H1 (cell line): ENCODE measurements around the gene MARCKS.

Experiments used
- ATF2 ChIP-seq: IDR thresholded peaks from 2 replicates; pipeline ENCODE4 v1.6.1; 2012; ENCODE audit warnings: low read length, inconsistent platforms
- CTCF ChIP-seq, 3 experiments: IDR thresholded peaks; 1 replicate in 2 of 3; 2 replicates in 1 of 3; pipeline versions ENCODE4 v1.5.1 to v1.6.1; 2011; ENCODE audit warnings: low read length in 3 of 3, mild to moderate bottlenecking in 3 of 3, inconsistent platforms in 2 of 3, low read depth in 1 of 3, moderate library complexity in 1 of 3; ENCODE audit not compliant: insufficient read depth in 1 of 3; ENCODE audit errors: control extremely low read depth in 1 of 3
- EZH2 ChIP-seq: fragments of 200-600 bp; sonication (generic); IDR thresholded peaks from 2 replicates; pipeline ENCODE4 v1.7.1; 2012; ENCODE audit warnings: low read depth, mild to moderate bottlenecking, moderate library complexity, low read length, inconsistent platforms; ENCODE audit not compliant: severe bottlenecking
- POLR2AphosphoS5 ChIP-seq: IDR thresholded peaks from 2 replicates; pipeline ENCODE4 v1.6.1; 2011; ENCODE audit warnings: low read depth, low read length
- TAF1 ChIP-seq: IDR thresholded peaks from 2 replicates; pipeline ENCODE4 v1.6.1; 2011; ENCODE audit warnings: mild to moderate bottlenecking, low read depth, low read length

DNA sequence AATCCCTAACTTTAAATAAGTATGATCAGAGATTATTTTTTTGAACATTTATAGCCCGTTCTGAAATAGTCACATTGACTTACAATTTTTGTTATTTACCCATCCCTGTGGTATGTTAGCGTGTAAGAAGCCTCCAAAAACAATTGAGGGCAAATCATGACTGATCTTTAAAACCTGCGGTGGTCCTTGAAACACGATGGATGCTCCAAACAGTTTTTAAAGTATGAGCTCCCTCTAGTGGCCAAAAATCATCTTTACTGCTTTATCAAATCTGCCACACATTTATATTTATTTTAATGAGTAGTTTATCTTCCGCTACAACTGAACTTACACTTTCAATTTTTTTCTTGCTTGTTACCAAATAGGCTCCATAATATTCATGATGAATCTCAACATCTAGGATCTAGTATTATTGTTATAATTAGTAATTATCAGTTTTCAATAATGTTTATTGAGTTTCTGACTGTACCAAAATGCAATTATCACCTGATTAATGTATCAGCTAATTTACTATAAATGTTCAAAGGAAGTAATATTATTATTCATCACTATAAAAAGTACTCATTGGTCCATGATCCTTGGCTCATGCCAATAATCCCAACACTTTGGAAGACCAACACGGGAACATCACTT lies 52.2 kb downstream of the MARCKS start:
- TF ChIP-seq EZH2 (no peak), ATF2 (no peak), TAF1 (no peak), POLR2AphosphoS5 (no peak), CTCF (IDR thresholded peaks at IDR 0.05; ENCODE audit: control extremely low read depth in 1 of 3, insufficient read depth in 1 of 3, low read depth in 1 of 3, low read length in 3 of 3) (peak in 2 of 3 experiments; percentile 50 to 56; a peak in 2 of 4 replicates)
